Mesendoderm (in vitro differentiated cells): Measurements from ENCODE around the gene TMEM106C.

ENCODE experiments used
- DNase-seq: peaks from one replicate; pipeline ENCODE4 v3.0.0; 2013
- H2AK5ac ChIP-seq: 2 replicates; pipeline ENCODE4 v1.6.1; 2013; ENCODE audit warnings: low read length, inconsistent platforms
- H2BK120ac ChIP-seq: 2 replicates; pipeline ENCODE4 v1.6.1; 2013; ENCODE audit warnings: low read depth, mild to moderate bottlenecking, low read length, moderate library complexity, mixed read lengths
- H2BK15ac ChIP-seq: replicated peaks from 2 replicates; pipeline ENCODE4 v1.6.1; 2013; ENCODE audit warnings: low read depth, mild to moderate bottlenecking, moderate library complexity
- H2BK5ac ChIP-seq: 2 replicates; pipeline ENCODE4 v1.6.1; 2013; ENCODE audit warnings: low read length, inconsistent platforms
- H3K18ac ChIP-seq: 2 replicates; pipeline ENCODE4 v1.6.1; 2013; ENCODE audit warnings: mild to moderate bottlenecking, low read length, mixed read lengths
- H3K23ac ChIP-seq: one replicate; pipeline ENCODE4 v1.6.1; 2013; ENCODE audit warnings: low read length
- H3K27ac ChIP-seq: 2 replicates; pipeline ENCODE4 v1.5.1; 2013; ENCODE audit warnings: low read depth, mild to moderate bottlenecking, inconsistent platforms, low read length, moderate library complexity
- H3K27me3 ChIP-seq: 2 replicates; pipeline ENCODE4 v1.6.1; 2013; ENCODE audit warnings: low read length, control low read depth, mild to moderate bottlenecking, inconsistent platforms; ENCODE audit not compliant: insufficient read depth, poor library complexity
- H3K36me3 ChIP-seq: 2 replicates; pipeline ENCODE4 v1.6.1; 2013; ENCODE audit warnings: low read length, inconsistent platforms; ENCODE audit not compliant: control insufficient read depth, insufficient read depth
- H3K4ac ChIP-seq: one replicate; pipeline ENCODE4 v1.6.1; 2013; ENCODE audit warnings: low read depth, mild to moderate bottlenecking, low read length, moderate library complexity
- H3K4me1 ChIP-seq: 2 replicates; pipeline ENCODE4 v1.6.1; 2013; ENCODE audit warnings: low read depth, low read length, inconsistent platforms; ENCODE audit not compliant: control insufficient read depth
- H3K4me2 ChIP-seq: 2 replicates; pipeline ENCODE4 v1.6.1; 2013; ENCODE audit warnings: low read length
- H3K4me3 ChIP-seq: 2 replicates; pipeline ENCODE4 v1.5.1; 2013; ENCODE audit warnings: mild to moderate bottlenecking, low read length
- H3K56ac ChIP-seq: one replicate; pipeline ENCODE4 v1.6.1; 2013; ENCODE audit warnings: low read length
- H3K79me1 ChIP-seq: 2 replicates; pipeline ENCODE4 v1.6.1; 2013; ENCODE audit warnings: low read length, inconsistent platforms
- H3K79me2 ChIP-seq: 2 replicates; pipeline ENCODE4 v1.6.1; 2013; ENCODE audit warnings: mild to moderate bottlenecking, low read length; ENCODE audit not compliant: control insufficient read depth, insufficient read depth
- H3K9ac ChIP-seq: 2 replicates; pipeline ENCODE4 v1.6.1; 2013; ENCODE audit warnings: low read length, inconsistent platforms
- H4K5ac ChIP-seq: one replicate; pipeline ENCODE4 v1.6.1; 2013; ENCODE audit warnings: low read length
- H4K8ac ChIP-seq: one replicate; pipeline ENCODE4 v1.6.1; 2013; ENCODE audit warnings: low read depth, mild to moderate bottlenecking, control low read depth, low read length, moderate library complexity
- WGBS: extraction: QIAGEN DNeasy Blood & Tissue Kit; methylation state at CpG from one replicate; pipeline ENCODE4 v1.1.7; 2013; ENCODE audit warnings: low lambda C conversion rate, missing lambda C conversion rate; ENCODE audit not compliant: insufficient coverage; ENCODE audit errors: extremely low coverage; 5-methylcytosine and 5-hydroxymethylcytosine counted together

The TMEM106C gene

GRCh38 chr12:47935184-47935583 is 28.2 kb upstream of the TMEM106C start:
- Histone ChIP-seq H2BK15ac (no peak overlapping the region), H4K5ac (no peak overlapping the region), H3K56ac (no peak overlapping the region), H3K36me3 (no peaks in the 10 kb centered on the region), H3K9ac (no peak overlapping the region), H3K27ac (no peak overlapping the region), H2BK5ac (no peak overlapping the region), H3K4me1 (no peaks in the 10 kb centered on the region), H2AK5ac (no peak overlapping the region), H3K79me1 (no peaks in the 10 kb centered on the region), H3K4me3 (no peak overlapping the region), H3K4ac (no peak overlapping the region), H2BK120ac (no peak overlapping the region), H3K27me3 (no peaks in the 10 kb centered on the region), H4K8ac (no peak overlapping the region), H3K4me2 (no peak overlapping the region), H3K18ac (no peak overlapping the region), H3K79me2 (no peaks in the 10 kb centered on the region), H3K23ac (no peak overlapping the region)
- WGBS: no CpG with 5 or more reads among the region's 9 CpGs
- DNase-seq: no peak

DNA sequence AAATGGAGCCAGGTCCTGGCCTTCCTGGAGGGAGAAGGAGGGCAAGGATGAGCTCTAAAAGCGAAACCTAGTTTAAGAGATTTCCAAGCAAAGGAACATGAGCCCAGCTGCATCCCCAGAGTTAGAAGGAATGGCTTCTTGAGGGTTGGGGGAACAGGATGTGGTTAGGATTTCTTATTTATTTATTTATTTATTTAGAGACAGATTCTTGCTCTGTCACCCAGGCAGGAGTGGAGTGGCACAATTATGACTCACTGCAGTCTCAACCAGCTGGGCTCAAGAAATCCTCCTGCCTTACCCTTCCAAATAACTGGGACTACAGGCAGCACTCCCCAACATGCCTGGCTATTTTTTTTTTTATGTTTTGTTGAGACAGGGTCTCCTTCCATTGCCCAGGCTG is 25.3 kb upstream of the TMEM106C start:
- Histone ChIP-seq H3K27ac (no peak overlapping the region), H3K4me1 (no peaks in the 10 kb centered on the region), H2BK15ac (no peak overlapping the region), H3K79me2 (no peaks in the 10 kb centered on the region), H3K18ac (no peak overlapping the region), H3K56ac (no peak overlapping the region), H3K79me1 (no peaks in the 10 kb centered on the region), H2BK5ac (no peak overlapping the region), H3K4me2 (no peak overlapping the region), H4K8ac (no peak overlapping the region), H4K5ac (no peak overlapping the region), H3K27me3 (no peaks in the 10 kb centered on the region), H3K4me3 (no peak overlapping the region), H3K23ac (no peak overlapping the region), H3K36me3 (no peaks in the 10 kb centered on the region), H2BK120ac (no peak overlapping the region), H3K9ac (no peak overlapping the region), H3K4ac (no peak overlapping the region), H2AK5ac (no peak overlapping the region)
- no CpG with 5 or more reads among the region's 1 CpG for WGBS
- no peak for DNase-seq

GRCh38 chr12:47938594-47938993 is 24.8 kb upstream of the TMEM106C start:
- Histone ChIP-seq H3K23ac (no peak overlapping the region), H2BK15ac (no peak overlapping the region), H3K36me3 (no peaks in the 10 kb centered on the region), H3K9ac (no peak overlapping the region), H4K8ac (no peak overlapping the region), H3K79me2 (no peaks in the 10 kb centered on the region), H3K18ac (no peak overlapping the region), H2BK120ac (no peak overlapping the region), H4K5ac (no peak overlapping the region), H3K4me2 (no peak overlapping the region), H3K4me1 (no peaks in the 10 kb centered on the region), H2BK5ac (no peak overlapping the region), H3K56ac (no peak overlapping the region), H2AK5ac (no peak overlapping the region), H3K27ac (no peak overlapping the region), H3K79me1 (no peaks in the 10 kb centered on the region), H3K4me3 (no peak overlapping the region), H3K27me3 (no peaks in the 10 kb centered on the region), H3K4ac (no peak overlapping the region)
- DNase-seq: no peak
- WGBS: no CpG with 5 or more reads among the region's 4 CpGs

DNA sequence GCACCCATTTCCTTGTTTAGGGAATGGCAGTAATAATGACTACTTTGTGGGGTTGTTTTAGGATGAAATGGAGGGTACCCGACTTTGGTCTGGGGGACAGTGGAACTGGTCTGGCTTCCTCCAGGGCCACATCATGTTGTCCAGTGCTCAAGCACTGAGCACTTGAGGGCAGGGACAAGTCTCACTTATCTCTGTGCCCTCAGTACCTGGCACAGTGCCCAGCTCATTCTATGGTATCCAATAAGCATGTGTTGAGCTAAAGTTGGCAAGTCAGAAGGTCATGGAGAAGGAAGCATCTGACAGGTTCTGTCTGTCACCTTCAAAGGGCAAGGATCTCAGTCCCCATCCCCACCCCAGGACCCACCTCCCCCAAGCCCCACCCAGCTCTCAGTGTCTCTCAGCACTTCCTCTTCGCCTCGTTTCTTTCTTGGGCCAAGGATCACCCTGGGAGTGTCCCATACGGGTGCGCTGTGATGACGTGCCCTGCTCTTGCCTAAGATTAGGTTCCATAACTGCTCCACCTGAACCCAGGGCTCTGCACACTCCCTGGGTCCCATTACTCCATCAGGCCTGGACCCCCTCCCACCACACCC is 24.3 kb upstream of the TMEM106C start:
- no peak overlapping the region for H3K23ac ChIP-seq
- no peak overlapping the region for H3K4ac ChIP-seq
- no peaks in the 10 kb centered on the region for H3K79me1 ChIP-seq
- no peak overlapping the region for H2BK5ac ChIP-seq
- no peaks in the 10 kb centered on the region for H3K79me2 ChIP-seq
- no CpG with 5 or more reads among the region's 6 CpGs for WGBS
- no peak overlapping the region for H3K56ac ChIP-seq
- no peak overlapping the region for H2BK15ac ChIP-seq
- H3K4me2 ChIP-seq: no peak overlapping the region
- no peaks in the 10 kb centered on the region for H3K36me3 ChIP-seq
- no peaks in the 10 kb centered on the region for H3K4me1 ChIP-seq
- H3K18ac ChIP-seq: no peak overlapping the region
- DNase-seq: no peak
- H4K5ac ChIP-seq: no peak overlapping the region
- no peak overlapping the region for H3K27ac ChIP-seq
- H2BK120ac ChIP-seq: no peak overlapping the region
- no peak overlapping the region for H4K8ac ChIP-seq
- no peak overlapping the region for H3K4me3 ChIP-seq
- no peak overlapping the region for H3K9ac ChIP-seq
- H2AK5ac ChIP-seq: no peak overlapping the region
- H3K27me3 ChIP-seq: no peaks in the 10 kb centered on the region

DNA sequence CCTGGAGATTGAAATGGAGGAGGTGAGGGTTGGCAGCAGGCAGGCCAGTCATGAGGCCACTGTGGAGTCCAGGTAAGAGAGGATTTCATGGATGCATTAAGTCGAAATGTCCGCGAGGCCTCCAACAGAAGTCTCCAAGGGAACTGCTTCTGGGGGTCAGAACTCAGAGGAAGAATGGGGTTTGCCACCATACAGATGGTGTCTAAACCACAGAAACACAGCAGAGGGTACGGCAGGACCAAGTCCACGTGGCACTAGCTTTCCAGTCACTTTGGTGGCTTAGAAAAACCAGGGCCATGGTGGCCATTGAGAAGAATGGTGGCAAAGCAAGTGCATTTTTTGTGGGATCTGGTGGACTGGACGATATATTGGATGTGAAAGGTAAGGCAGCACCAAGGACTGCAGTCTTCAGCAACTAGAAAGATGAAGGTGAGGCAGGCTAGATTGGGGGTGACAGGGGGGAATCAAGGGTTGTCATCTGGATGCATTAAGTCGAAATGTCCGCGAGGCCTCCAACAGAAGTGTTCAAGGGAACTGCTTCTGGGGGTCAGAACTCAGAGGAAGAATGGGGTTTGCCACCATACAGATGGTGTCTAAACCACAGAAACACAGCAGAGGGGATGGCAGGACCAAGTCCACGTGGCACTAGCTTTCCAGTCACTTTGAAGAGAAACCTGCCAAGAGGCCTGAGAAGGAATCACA is 22.5 kb upstream of the TMEM106C start:
- Histone ChIP-seq H2BK15ac (no peak overlapping the region), H3K27me3 (no peaks in the 10 kb centered on the region), H4K5ac (no peak overlapping the region), H3K18ac (no peak overlapping the region), H2BK5ac (no peak overlapping the region), H3K4me3 (no peak overlapping the region), H3K56ac (no peak overlapping the region), H3K4me1 (no peaks in the 10 kb centered on the region), H2BK120ac (no peak overlapping the region), H3K4me2 (no peak overlapping the region), H3K27ac (no peak overlapping the region), H2AK5ac (no peak overlapping the region), H4K8ac (no peak overlapping the region), H3K79me2 (no peaks in the 10 kb centered on the region), H3K4ac (no peak overlapping the region), H3K9ac (no peak overlapping the region), H3K23ac (no peak overlapping the region), H3K36me3 (no peaks in the 10 kb centered on the region), H3K79me1 (no peaks in the 10 kb centered on the region)
- no peak for DNase-seq
- no CpG with 5 or more reads among the region's 10 CpGs for WGBS

DNA sequence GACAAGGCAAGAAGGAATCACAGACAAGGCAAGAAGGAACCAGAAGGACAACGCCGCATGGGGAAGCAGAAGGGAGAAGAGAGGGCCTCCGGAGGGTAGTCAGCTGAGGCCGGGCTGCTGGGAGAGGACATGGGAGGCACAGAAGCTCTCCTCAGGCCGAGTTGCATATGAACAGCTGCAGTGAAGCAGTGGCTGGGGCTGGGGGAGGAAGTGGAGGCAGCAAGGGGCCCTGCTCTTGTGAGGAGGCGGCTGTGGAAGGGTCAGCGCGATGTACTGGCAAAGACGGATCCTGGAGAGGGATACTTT is 22.0 kb upstream of the TMEM106C start:
- no peaks in the 10 kb centered on the region for H3K27me3 ChIP-seq
- H3K4me1 ChIP-seq: no peaks in the 10 kb centered on the region

More for the DNA sequence above, 22.0 kb upstream of the TMEM106C start:
- no peaks in the 10 kb centered on the region for H3K79me2 ChIP-seq
- H3K4ac ChIP-seq: no peak overlapping the region
- no peak overlapping the region for H3K9ac ChIP-seq
- WGBS: no CpG with 5 or more reads among the region's 9 CpGs
- no peak overlapping the region for H3K27ac ChIP-seq
- no peaks in the 10 kb centered on the region for H3K36me3 ChIP-seq
- no peak overlapping the region for H4K8ac ChIP-seq
- no peak overlapping the region for H3K4me3 ChIP-seq
- no peak overlapping the region for H3K56ac ChIP-seq
- no peak overlapping the region for H2BK120ac ChIP-seq
- H4K5ac ChIP-seq: no peak overlapping the region
- DNase-seq: no peak
- H3K18ac ChIP-seq: no peak overlapping the region
- H2AK5ac ChIP-seq: no peak overlapping the region
- no peaks in the 10 kb centered on the region for H3K79me1 ChIP-seq
- no peak overlapping the region for H2BK5ac ChIP-seq
- H3K4me2 ChIP-seq: no peak overlapping the region
- no peak overlapping the region for H3K23ac ChIP-seq
- H2BK15ac ChIP-seq: no peak overlapping the region
